Head of caudate nucleus (tissue), 42 donors: ENCODE results near the gene DIO1.

Experiments used
- DNase-seq, 42 donors: peaks; one replicate each; pipeline versions ENCODE4 v3.0.0 to v3.0.0-alpha.2; 2020 to 2021; ENCODE audit warnings: mixed read lengths in 7 of 42
- intact Hi-C: fragments of 100-400 bp; cut with DNase I; formaldehyde crosslinking; loops from one replicate; pipeline ENCODE4 v1.15.0; 2022

DIO1 gene

GRCh38 chr1:53891018-53891417, 3.0 kb upstream of the DIO1 start:
- intact Hi-C loops = loop anchor here (5.0 kb wide), 1 partner anchor 56 kb away; the partner anchor contains the start of genes IFT25 and LRRC42
- DNase-seq = no peak

- intact Hi-C loops = loop anchor here (5.0 kb wide), 1 partner anchor 56 kb away; the partner anchor contains the start of genes IFT25 and LRRC42
- DNase-seq = no peak
Measured at GRCh38 chr1:53891678-53892077, 2.3 kb upstream of the DIO1 start.

- intact Hi-C loops = loop anchor here (5.0 kb wide), 1 partner anchor 54 kb away; the partner anchor contains the start of genes IFT25 and LRRC42
Measured at GRCh38 chr1:53892911-53893310, 1.1 kb upstream of the DIO1 start.

GRCh38 chr1:53894644-53895043, 657 bp downstream of the DIO1 start:
- DNase-seq = no peak
- intact Hi-C loops = loop anchor here (5.0 kb wide), 1 partner anchor 53 kb away; the partner anchor contains the start of genes IFT25 and LRRC42

More at GRCh38 chr1:53892911-53893310, 1.1 kb upstream of the DIO1 start:
- DNase-seq = peak in 32 of 42 donors; percentile 17 to 74 (median 43)

- intact Hi-C loops = no loop called here
Measured at GRCh38 chr1:53895421-53895820, 1.4 kb downstream of the DIO1 start.

GRCh38 chr1:53896635-53897229, 2.7 kb downstream of the DIO1 start:
- peak in 4 of 42 donors; percentile 11 to 40 (median 23) for DNase-seq
- intact Hi-C loops = no loop called here

More at GRCh38 chr1:53895421-53895820, 1.4 kb downstream of the DIO1 start:
- DNase-seq = peak in 2 of 42 donors; percentile 31 to 49

- DNase-seq = peak in 4 of 42 donors; percentile 18 to 47 (median 24)
- intact Hi-C loops = no loop called here
Measured at GRCh38 chr1:53899206-53899628, 5.2 kb downstream of the DIO1 start.

- intact Hi-C loops = no loop called here
- no peak for DNase-seq
Measured at GRCh38 chr1:53899708-53900107, 5.7 kb downstream of the DIO1 start.

- intact Hi-C loops = no loop called here
- DNase-seq = peak in 1 of 42 donors; percentile 2
Measured at GRCh38 chr1:53902235-53903138, 8.5 kb downstream of the DIO1 start.

- intact Hi-C loops = no loop called here
- peak in 1 of 42 donors; percentile 4 for DNase-seq
Measured at GRCh38 chr1:53905509-53905908, 11.5 kb downstream of the DIO1 start.

- peak in 1 of 42 donors; percentile 8 for DNase-seq
- intact Hi-C loops = no loop called here
Measured at GRCh38 chr1:53906121-53906520, 12.1 kb downstream of the DIO1 start.

- intact Hi-C loops = no loop called here
- DNase-seq = peak in 1 of 42 donors; percentile 7
Measured at GRCh38 chr1:53909946-53910345, 16.0 kb downstream of the DIO1 start.

GRCh38 chr1:53911442-53911841, 17.5 kb downstream of the DIO1 start:
- peak in 1 of 42 donors; percentile 16 for DNase-seq
- intact Hi-C loops = no loop called here

- peak in 22 of 42 donors; percentile 10 to 69 (median 28) for DNase-seq
- intact Hi-C loops = no loop called here
Measured at GRCh38 chr1:53913352-53914033, 19.5 kb downstream of the DIO1 start.

GRCh38 chr1:53918343-53918742, 24.4 kb downstream of the DIO1 start:
- intact Hi-C loops = no loop called here
- DNase-seq = no peak

GRCh38 chr1:53919675-53920066, 25.7 kb downstream of the DIO1 start:
- intact Hi-C loops = no loop called here
- no peak for DNase-seq

GRCh38 chr1:53927376-53927881, 33.4 kb downstream of the DIO1 start:
- intact Hi-C loops = no loop called here
- DNase-seq = no peak

GRCh38 chr1:53929246-53929960, 35.4 kb downstream of the DIO1 start:
- no peak for DNase-seq
- intact Hi-C loops = no loop called here
